ENCODE results near the gene APOL1.
"Not testable (repeated sequence)": the region's sequence is repeated elsewhere in the genome, so short reads cannot be mapped to it uniquely, and the experiment has no call there.

Gene APOL1

GRCh38 chr22:36267896-36268485, 15.1 kb downstream of the APOL1 start:
- H3K4me3 ChIP-seq (ENCODE audit: low read depth, low read length): no peak overlapping the region
- TF ChIP-seq CTCF (IDR thresholded peaks at IDR 0.05; ENCODE audit: low read depth, low read length, missing control alignments): no peak
- H3K27ac ChIP-seq: no peak overlapping the region
- no peaks in the 10 kb centered on the region for H3K36me3 ChIP-seq (replicated peaks)
- no peaks in the 10 kb centered on the region for H3K27me3 ChIP-seq (replicated peaks)
- in situ Hi-C loops (cut with HindIII; ENCODE audit: low pct_ligation_motif_present, low sequenced_read_pairs): loop anchor here (25.0 kb wide), 1 partner anchor 106 kb away; the partner anchor contains the start of gene APOL3
- DNase-seq: no peak

- H3K36me3 ChIP-seq (replicated peaks); H3K27me3 ChIP-seq (replicated peaks); DNase-seq; H3K27ac ChIP-seq; H3K4me3 ChIP-seq (ENCODE audit: low read depth, low read length): not testable (repeated sequence)
- in situ Hi-C loops (cut with HindIII; ENCODE audit: low pct_ligation_motif_present, low sequenced_read_pairs): loop anchor here (25.0 kb wide), 1 partner anchor 109 kb away; the partner anchor contains the start of gene APOL3
Measured at GRCh38 chr22:36271231-36271630, 18.3 kb downstream of the APOL1 start.

- in situ Hi-C loops (cut with HindIII; ENCODE audit: low pct_ligation_motif_present, low sequenced_read_pairs): loop anchor here (25.0 kb wide), 1 partner anchor 110 kb away; the partner anchor contains the start of gene APOL3
- H3K36me3 ChIP-seq (replicated peaks); H3K27ac ChIP-seq; H3K4me3 ChIP-seq (ENCODE audit: low read depth, low read length); H3K27me3 ChIP-seq (replicated peaks); DNase-seq: not testable (repeated sequence)
Measured at GRCh38 chr22:36271951-36272350, 19.0 kb downstream of the APOL1 start.

GRCh38 chr22:36274531-36274930, 21.6 kb downstream of the APOL1 start:
- DNase-seq: no peak

GRCh38 chr22:36277482-36278291, 24.8 kb downstream of the APOL1 start:
- H3K4me3 ChIP-seq (ENCODE audit: low read depth, low read length): no peak overlapping the region

More at GRCh38 chr22:36274531-36274930, 21.6 kb downstream of the APOL1 start:
- H3K27ac ChIP-seq: no peak overlapping the region
- no peak overlapping the region for H3K4me3 ChIP-seq (ENCODE audit: low read depth, low read length)
- in situ Hi-C loops (cut with HindIII; ENCODE audit: low pct_ligation_motif_present, low sequenced_read_pairs): loop anchor here (25.0 kb wide), 1 partner anchor 112 kb away; the partner anchor contains the start of gene APOL3
- H3K27me3 ChIP-seq (replicated peaks): no peaks in the 10 kb centered on the region
- TF ChIP-seq CTCF (IDR thresholded peaks at IDR 0.05; ENCODE audit: low read depth, low read length, missing control alignments): no peak
- H3K36me3 ChIP-seq (replicated peaks): peaks cover 18% of the 10 kb centered on the region

GRCh38 chr22:36279219-36279666, 26.3 kb downstream of the APOL1 start:
- no peak for DNase-seq
- Histone ChIP-seq H3K36me3 (replicated peaks) (peaks cover 62% of the 10 kb centered on the region), H3K27me3 (replicated peaks) (no peaks in the 10 kb centered on the region), H3K27ac (no peak overlapping the region), H3K4me3 (ENCODE audit: low read depth, low read length) (no peak overlapping the region)
- TF ChIP-seq CTCF (IDR thresholded peaks at IDR 0.05; ENCODE audit: low read depth, low read length, missing control alignments): no peak
- in situ Hi-C loops (cut with HindIII; ENCODE audit: low pct_ligation_motif_present, low sequenced_read_pairs): no loop called here

More at GRCh38 chr22:36277482-36278291, 24.8 kb downstream of the APOL1 start:
- peak; percentile 80 for TF ChIP-seq CTCF (IDR thresholded peaks at IDR 0.05; ENCODE audit: low read depth, low read length, missing control alignments)
- no peaks in the 10 kb centered on the region for H3K27me3 ChIP-seq (replicated peaks)
- no peak for DNase-seq
- in situ Hi-C loops (cut with HindIII; ENCODE audit: low pct_ligation_motif_present, low sequenced_read_pairs): no loop called here
- H3K27ac ChIP-seq: no peak overlapping the region
- H3K36me3 ChIP-seq (replicated peaks): peaks cover 48% of the 10 kb centered on the region

All from brain microvascular endothelial cell (primary cell).